GM21717 (cell line): ENCODE data around the gene HINT2.
A peak's percentile ranks its signal among the peaks of the same experiment; 100 is the strongest.

Source experiments
- ATAC-seq: cut with Tn5 transposase; IDR thresholded peaks from one replicate; pipeline ENCODE4 v1.9.1; 2021; ENCODE audit warnings: mild to moderate bottlenecking, moderate library complexity; ENCODE audit not compliant: unreplicated experiment

HINT2 gene

DNA sequence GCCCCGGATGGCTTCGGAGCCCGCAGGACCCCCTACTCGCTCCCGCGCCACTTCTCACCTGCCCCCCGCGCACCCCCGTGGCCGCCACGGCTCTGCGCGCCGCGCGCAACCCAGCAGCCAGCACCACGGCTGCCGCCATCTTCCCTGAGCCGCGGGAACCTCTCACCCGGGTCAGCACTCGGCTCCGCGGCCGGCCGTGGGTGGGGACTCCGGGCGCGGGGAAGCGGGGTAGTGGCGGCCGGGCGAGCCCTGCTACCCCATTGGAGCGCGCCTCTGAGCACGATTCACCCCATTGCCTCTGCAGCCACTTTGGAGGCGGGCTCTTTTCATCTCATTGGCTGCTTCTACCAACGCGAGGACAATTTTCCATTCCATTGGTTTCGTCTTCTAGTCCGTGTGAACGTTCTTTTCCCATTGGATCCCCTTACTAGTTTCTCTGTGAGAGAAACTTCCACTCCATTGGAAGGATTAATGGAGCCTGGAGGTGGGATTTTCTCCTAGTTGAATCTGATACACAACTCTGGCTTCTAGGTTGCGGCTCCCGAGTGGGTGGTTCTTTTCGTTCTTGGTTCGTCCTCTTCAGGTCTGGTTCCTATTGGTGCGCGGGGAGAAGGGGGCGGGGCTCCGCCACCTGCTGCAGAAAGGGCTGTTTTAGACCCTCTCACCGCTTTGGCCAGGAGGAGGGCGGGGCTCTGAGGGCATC lies at the start of gene HINT2:
HINT2 (minus strand) TSS at position 202 of the 703 bp plus-strand sequence; CDS start at position 139, 63 bp downstream.
- peak; percentile 67 for ATAC-seq

DNA sequence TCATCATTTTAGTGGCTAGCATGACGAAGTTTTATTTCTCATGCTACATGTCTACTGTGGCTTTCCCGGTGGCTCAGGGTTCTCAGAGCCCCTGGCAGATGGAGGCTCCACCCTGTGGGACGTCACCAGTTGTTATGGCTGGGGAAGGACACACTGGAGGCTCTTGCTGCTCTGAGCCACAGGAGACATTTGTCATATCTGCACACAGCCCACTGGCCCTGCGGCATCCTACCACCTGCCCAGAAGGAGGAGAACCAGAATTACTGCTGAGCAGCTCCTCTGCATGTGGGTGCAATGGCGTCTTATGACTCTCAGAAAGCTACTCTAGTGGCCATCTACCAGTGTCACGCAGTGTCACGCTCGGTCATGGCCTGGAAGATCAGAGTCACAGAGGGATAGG lies 48.7 kb upstream of the HINT2 start:
- ATAC-seq, result no peak

GRCh38 chr9:35862328-35862727 lies 47.5 kb upstream of the HINT2 start:
- no peak for ATAC-seq

- no peak for ATAC-seq
These were observed 46.5 kb upstream of the HINT2 start for GRCh38 chr9:35861161-35861897.

GRCh38 chr9:35859990-35860339 lies 45.1 kb upstream of the HINT2 start:
- ATAC-seq, result no peak

DNA sequence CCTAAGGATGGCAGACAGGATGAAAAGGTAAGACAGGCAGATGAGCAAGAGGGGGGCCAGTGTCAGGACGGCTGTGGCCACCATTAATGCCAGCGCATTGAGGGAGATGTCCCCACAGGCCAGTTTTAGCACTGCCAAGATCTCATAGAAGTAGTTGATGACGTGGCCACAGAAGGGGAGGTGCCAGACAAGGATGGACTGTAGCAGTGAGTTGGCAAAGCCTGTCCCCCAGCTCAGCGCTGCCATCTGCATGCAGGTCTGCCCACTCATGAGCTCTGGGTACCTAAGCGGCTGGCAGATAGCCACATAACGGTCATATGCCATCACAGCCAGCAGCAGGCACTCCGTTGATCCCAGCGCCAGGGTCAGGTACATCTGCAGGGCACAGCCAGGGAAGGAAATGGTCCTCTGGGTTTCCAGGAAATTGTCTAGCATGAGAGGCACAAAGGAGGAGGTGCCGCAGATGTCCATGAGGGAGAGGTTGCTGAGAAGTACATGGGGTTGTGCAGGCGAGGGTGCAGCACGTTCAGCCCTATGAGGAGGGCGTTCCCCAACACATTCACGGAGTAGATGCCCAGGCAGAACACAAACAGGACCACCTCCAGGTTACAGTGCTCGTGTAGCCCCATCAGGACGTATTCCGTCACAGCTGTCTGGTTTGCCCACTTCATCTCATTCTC lies 44.6 kb upstream of the HINT2 start:
- no peak for ATAC-seq

DNA sequence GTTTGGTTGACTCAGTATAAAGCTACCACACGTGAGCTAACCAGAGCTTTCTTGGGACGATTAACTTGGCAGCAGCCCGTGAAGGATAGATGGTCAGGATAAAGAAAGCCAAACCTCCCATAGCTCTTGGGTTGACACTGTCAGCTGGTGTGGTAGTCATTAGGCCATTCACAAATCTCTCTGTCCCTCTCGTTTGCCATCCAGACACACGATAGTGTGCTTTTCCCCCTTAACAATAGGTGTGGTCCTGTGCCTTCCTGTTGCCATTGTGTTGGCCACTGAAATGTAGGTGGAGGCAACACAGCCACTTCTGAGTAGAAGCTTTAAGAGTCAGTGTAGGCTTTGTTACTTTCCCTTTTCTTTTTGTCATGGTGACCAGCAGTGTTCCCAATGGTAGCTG lies 43.6 kb upstream of the HINT2 start:
- ATAC-seq, result no peak

- no peak for ATAC-seq
These were observed 42.0 kb upstream of the HINT2 start for GRCh38 chr9:35856882-35857281.

- ATAC-seq, result no peak
These were observed 41.4 kb upstream of the HINT2 start for GRCh38 chr9:35856206-35856605.

DNA sequence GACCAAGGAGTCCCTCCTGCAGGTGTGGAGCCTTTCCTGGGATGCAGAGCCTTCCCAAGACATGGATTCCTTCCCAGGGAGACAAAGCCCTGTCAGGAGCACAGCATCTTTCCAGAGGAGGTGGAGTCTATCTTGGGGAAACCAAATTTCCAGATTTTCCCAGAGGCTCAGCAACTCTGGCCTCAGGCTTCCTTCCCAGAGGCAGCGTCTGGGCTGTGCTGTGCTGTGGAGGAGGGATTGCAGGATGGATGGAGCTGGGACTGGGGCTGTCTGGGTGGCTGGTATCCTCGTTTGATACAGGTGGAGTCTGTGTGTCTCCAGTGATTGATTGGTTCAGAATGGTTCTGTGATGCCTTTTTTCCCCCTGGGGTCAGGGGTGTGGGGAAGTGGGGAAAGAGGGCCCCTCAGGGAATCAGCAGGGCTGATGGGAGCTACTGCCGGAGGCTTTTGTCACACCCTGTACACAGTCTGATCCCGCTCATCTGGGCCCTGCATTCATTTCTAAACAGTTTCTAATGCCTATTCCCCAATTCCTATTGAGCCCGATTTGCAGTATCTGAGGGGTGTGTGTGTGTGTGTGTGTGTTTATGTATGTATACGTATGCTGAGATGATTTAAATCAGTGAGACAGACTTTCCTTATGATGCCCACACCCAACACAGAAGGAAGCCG lies 39.4 kb upstream of the HINT2 start:
- ATAC-seq, result no peak

DNA sequence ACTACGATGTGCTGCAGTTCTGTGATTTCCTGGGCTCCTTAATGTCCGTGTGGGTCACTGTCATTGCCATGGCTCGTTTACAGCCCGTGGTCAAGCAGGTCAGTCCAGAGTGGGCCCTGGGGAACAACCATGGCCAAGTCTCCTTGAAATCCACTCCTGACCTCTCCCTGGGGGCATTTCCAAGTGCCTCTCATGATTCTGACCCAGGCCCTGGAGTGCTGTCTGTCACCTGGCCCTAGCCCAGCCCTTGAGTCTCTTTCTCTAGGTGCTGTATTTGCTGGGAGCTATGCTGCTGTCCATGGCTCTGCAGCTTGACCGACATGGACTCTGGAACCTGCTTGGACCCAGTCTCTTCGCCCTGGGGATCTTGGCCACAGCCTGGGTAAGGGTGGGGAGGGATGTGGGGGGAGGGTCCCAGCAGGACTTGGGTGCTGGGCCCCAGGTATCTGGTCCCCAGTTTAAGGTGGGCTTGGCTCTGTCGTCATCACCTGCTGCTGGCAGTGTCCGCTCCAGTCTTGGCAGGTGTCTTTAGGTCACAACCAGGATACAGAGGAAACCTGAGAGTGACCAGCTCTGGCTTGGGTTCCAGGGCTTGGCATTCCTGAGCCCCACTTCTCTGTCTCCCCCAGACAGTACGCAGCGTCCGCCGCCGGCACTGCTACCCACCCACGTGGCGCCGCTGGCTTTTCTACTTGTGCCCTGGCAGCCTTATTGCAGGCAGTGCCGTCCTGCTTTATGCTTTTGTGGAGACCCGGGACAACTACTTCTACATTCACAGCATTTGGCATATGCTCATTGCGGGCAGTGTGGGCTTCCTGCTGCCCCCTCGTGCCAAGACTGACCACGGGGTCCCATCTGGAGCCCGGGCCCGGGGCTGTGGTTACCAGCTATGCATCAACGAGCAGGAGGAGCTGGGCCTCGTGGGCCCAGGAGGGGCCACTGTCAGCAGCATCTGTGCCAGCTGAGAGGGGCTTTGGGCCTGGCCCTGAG lies 38.3 kb upstream of the HINT2 start:
- no peak for ATAC-seq

- ATAC-seq, result no peak
These were observed 37.5 kb upstream of the HINT2 start for GRCh38 chr9:35852267-35852815.

GRCh38 chr9:35847792-35848572 lies 33.1 kb upstream of the HINT2 start:
- ATAC-seq, result peak; percentile 92

- no peak for ATAC-seq
These were observed 31.3 kb upstream of the HINT2 start for GRCh38 chr9:35845824-35846771.

DNA sequence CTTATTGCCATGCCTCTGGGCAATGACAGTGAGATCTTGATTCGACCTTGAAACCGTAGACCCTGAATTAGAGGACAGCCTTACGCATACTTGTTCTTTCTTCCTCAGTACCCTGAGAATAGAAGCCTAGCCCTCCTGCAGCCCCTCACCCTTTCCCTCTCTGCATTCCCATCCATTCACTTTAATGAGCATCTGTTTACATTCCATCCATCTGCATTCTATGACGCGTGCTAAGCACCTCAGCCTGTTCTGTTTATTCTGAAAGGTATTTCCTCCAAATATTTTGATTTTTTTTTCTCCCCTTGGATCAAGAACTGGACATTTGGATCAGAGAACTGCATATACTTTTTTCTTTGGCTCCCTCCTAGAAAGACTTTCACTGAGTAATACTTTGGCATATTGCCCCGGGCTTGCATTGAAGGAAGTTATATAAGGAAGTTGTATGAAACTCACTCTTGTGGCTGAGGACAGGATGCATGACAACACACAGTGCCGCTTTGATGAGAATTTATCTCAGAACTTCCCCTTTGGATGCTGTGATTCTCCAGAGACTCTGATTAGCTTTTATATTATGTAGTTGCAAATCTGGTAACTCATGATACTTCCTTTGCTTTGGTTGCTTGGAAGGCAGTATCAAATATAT lies 29.9 kb upstream of the HINT2 start:
- ATAC-seq, result no peak

- ATAC-seq, result peak; percentile 64
These were observed 28.0 kb upstream of the HINT2 start for GRCh38 chr9:35842795-35843194.

GRCh38 chr9:35842020-35842745 lies 27.3 kb upstream of the HINT2 start:
- ATAC-seq, result no peak
